GM21528 (cell line): ENCODE measurements around the gene NMNAT2.

Experiments
- ATAC-seq: cut with Tn5 transposase; IDR thresholded peaks from one replicate; pipeline ENCODE4 v1.9.1; 2021; ENCODE audit warnings: mild to moderate bottlenecking, moderate library complexity; ENCODE audit not compliant: unreplicated experiment, low FRiP score

The NMNAT2 gene

DNA sequence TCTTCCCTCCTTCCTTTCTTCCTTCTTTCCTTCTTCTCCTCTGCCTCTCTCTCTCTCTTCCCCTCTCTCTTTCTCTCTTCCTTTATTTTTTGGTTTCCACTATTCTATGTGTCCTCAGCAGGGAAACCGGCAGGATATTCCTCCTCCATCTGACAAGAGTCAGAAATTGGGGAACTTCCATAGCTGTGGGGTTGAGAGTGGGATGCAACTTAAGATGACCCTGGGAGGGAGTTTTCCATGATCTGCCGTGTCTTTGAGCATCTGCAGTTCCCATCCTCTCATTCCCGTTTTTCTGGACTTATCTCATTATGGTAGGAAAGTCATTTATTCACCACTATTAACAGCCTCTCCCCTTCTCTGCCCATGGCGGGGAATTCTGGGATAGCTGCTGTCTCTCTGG, 98.6 kb downstream of the NMNAT2 start:
- no peak for ATAC-seq

DNA sequence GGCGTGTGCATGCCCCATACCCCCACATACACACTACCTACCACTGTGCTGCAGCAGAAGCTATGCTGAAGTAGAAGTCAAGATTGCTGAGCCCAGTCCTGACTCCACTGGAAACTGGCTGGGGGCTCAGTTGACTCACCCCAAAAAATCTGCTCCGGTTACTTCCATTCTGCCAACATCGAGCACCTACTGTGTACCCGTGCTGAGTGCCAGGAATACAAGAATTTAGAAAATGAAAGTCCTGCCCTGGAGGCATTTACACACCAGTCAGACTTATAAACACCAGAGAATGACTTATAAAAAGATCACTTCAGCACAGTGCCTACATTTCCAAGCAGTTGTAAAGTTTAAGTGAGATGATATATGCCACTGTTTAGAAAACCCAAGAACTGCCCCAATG, 99.1 kb downstream of the NMNAT2 start:
- ATAC-seq = no peak

DNA sequence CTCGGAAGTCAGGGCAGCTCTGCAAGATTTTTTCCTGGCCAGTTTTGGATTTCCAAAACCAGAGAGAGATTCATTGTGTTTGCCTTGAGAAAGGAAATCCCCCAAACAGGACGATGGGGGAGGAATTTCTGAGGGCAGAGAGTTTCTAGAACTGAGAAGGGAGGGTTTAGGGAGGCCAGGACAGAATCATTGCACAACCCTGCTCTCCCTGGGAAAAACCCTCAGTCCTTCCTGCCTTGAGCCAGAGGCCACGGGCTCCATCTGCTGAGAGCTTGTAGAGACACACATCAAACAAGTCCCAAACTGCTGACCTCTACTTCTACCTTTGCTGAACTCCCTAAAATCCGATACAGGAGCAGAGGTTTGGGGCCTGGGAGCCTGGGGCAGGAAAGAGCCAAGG, 99.7 kb downstream of the NMNAT2 start:
- ATAC-seq = no peak

DNA sequence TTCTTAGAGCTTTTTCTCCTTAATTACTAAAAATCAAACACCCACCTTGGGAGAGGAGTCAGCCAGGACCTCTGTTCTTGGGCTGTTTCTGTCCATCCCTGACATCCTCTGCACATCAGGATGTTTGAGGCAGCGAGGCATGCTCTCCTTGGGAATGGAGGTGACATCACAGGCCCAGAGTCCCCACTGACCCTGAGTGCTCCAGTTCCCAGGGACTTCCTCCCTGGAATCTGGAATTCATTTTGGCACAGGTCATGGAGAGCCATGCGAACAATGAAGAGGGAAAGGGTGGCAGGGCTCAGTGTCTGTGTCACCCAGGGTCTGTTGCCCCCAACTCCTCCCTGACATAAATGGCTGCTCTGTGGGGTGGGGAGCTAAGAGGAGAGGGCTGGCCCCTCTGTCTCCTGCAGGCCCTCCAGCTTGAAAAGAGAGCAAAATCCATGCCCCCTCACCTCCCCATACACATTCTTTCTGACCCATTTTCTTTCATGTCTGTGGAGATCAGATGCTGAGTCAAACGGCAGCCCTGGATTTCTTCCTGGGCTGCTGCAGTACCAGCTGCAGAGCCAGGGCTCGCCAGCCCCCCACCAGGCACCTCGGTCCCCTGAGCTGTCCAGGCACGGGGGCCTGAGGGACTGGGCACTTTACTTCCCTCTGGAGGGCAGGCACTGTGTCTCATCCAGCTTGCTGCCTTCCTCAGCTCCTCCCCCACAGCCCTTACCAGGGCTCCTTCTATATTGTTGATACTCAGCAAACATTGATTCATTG, 102.0 kb downstream of the NMNAT2 start:
- ATAC-seq = no peak

DNA sequence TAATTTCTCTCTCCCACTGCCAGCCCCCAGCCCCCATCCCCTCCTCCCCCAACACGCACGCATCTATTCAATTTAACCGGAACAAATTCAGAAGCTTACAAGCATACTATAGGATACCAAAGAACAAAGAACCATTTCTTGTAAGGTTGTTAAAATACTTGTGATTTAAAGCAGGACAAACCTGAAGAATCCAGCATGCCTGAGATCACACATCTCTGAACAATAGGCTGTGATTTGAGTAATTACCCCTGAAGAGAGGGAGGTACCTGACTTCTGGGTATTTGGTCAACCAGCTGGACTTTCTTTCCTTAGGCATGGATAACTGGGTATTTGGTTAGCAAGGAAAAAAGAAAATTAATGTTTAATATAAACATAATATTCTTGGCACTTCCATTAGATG, 105.1 kb downstream of the NMNAT2 start:
- ATAC-seq = no peak

DNA sequence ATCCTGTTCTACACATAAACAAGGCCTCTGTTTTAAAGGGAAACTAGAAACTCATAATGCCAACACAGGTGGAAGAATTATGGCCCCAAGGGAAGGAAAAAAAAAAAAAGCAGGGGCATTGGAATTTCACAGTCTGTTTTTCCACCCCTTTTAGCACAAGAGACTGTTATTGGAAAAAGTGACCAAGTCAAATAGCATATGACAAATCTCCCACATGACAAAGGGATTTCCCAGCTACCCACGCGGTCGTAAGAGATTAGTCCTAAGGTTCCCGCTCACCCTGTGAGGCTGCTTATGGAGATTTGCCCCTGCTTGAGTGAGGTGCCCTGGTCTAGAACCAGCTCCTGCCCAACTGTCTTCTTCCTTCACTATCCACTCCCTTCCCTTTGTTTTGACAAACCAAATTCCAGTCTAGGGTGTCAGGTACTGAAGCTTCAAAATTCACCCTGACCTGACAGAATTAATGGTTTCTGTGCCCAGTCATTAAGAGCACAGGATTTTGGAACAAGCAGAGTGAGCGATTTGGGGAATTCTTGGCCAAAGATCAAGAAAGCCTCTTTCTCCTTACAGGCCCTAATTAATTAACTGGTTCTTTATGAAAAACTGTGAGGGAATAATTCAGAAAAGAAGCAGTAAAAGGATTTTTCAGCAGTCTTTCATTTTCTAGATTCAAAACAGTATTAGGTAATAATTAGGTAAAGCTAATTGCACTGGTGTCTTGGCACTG, 107.3 kb downstream of the NMNAT2 start:
- no peak for ATAC-seq

DNA sequence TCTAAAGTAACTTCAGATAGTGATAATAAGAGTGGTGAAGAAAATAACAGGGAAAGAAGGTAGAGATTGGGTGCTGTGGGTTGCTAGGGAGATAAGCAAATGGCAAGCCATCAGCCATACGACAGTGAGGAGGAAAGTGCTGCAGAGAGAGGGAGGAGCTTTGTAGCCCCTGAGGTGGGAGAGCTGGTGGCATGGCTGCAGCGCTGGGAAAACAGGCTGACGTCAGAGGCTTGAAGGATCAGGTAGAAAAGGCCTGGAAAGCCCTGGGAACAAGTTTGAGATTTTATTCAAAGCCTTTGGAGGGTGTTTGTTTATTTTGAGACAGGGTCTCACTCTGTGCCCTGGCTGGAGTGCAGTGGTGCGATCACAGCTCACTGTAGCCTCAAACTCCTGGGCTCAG, 109.5 kb downstream of the NMNAT2 start:
- no peak for ATAC-seq

DNA sequence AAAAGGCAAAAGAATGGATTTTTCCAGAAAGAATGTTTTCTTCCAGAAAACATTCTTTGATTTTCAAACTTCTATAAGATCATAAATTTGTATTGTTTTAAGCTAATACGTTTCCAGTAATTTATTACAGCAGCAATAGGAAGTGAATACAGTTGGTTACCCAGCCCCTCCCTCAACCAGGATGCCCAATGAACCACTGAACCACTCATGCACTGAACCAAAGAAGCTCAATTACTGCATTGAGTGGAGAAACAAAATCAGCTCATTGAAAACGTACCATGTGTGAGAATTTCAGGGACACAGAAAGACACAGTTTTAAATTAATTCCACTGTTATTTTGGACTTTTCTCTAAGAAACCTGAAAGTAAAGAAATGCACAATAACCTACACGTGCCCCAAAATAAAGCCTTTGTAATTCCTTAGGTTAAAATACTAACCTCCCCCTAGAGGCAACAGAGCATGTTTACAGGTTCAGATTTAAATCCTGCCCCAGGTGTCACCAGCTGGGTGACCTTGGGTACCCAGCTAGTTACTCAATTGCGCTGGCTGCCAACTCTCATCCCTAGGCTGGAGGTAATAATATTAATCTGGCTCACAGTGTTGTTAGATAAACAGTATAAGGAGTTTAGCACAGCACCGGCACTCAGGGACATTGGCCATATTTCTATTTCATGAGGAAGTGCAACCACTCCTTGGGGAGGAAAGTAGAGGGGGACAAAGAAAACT, 111.7 kb downstream of the NMNAT2 start:
- no peak for ATAC-seq

DNA sequence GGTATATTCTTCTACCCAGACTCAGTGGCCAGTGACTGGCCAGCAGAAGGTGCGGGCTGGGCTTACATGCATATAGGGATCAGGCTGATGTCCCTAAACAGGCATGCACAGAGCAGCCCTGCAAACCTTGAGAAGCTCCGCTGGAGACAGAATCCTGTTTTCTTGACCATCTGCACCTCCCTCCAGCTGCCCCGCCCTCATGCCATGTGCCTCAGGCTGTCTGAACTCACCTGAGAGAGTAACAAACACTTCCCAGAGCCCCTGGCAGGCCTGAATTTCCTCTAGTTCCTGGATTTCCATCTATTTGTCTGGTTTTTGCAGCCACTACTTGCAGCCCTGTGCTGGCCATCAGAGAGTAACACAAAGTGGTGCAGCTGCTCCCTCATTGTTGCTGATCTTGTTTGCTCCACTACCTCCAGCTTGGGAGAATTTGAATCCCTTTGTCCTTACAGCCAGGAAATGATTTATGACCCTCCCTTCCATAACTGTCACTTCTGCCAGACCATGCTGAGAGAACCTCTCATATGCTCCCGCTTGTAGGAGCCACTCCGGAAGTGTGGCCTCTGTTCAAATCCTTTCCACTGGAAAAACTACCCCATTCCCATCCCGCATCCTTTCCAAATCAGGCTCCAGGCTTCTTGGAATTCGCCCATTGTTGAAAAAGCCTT, 113.6 kb downstream of the NMNAT2 start:
- no peak for ATAC-seq

DNA sequence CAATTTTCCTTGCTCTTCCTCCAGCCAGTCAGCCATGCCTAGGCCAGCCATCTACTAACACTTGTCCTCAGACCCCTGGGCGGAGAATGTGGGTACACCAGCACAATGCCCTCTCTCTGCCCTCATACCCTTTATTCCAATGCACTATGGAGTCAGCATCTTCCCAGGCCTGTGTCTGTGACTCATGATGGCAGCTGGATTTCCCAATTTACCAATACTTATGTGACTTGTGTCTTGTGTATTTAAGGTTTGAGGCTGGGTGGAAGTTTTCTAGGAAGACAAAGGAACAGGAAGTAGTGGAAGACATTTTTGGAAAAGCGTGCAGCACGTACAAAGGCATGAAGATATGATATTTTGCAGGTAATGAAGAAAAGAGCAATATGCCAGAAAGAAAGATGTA, 114.3 kb downstream of the NMNAT2 start:
- ATAC-seq = no peak

DNA sequence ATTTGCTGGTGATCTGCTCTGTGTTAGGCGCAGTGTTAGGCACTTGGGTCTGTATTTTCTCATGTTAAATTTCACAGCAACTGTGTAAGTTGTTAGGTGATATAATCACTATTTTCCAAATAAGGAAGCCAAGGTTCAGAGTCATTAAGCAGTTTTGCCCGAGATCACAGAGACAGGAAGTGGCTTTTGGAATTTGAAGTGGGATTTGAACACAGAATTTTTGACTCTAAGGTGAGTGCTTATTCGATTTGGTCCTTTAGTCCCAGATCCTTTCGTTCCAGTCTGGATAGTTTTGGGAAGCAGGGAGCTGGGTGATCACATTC, 114.9 kb downstream of the NMNAT2 start:
- no peak for ATAC-seq

DNA sequence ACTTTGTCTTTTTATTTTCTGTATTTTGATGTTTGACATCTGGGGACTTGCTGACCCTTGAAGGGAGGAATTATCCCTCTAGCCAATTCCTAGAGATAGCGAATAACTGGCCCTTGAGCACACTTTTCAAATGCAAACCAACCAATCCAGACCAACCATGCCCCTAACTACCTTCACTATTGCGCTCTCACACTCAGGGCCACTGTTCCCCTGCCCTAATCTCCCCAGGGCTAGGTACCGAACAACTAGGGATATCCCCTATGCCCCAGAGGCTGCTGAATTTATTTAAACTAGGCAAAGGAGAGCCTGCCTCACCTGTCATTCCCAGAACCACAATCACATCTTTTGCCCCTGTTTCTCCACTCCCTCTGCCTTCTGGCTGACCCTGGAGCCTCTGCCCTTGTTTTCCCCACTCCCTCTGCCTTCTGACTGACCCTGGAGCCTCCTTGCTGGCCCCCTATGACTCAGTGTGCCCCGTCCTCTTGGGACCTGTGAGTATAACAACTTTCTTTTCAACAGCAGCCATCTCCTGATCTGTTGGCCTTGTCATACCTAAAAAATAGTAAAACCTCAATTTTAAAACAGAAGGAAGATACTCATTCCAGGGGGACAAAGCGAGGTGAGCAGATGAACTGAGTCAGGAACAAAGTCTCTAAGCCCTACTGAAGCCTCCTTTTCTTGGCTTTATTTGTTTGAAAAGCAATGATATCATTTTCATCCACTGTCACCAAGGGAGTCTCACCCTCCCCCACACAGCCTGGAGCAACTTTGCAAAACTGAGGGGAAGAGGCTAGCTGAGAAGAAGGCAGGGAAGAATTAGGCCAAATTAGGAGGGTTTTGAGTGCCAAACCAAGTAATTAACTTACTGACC, 115.5 kb downstream of the NMNAT2 start:
- no peak for ATAC-seq

DNA sequence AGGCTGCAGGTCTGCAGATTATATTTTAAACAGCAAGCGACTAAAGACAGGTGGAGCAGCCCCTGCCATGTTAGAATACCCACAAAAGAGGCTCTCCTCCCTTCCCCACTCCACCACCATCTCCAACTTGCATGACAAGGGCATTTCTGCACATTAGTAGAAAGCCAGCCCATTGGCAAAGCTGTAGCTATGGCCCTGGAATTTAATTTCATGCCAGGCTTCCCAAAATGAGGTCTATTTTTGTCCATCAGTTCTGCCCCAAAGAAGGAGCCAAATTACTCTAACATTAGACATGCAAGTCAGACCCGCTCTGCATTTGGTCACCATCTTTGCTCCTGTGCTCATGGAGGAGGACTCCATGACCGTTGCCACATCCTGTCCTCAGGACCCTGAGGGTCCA, 116.9 kb downstream of the NMNAT2 start:
- no peak for ATAC-seq

DNA sequence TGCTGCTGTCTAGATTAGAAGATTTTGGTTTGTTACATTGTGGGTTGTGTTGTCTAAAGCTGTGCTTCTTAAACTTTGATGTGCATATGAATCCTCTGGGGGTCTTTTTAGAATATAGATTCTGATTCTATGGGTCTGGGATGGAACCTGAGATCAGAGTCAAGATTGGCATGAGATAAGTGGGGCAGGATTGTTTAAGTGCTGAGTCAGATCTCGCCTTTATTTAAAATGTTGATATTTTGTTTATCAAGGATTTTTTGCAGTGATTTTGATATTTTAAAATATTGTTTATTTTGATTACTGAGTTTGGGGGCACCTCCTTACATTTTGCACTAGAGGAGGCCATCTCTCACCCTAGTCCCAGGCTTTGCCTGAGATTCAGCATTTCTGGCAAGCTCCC, 117.4 kb downstream of the NMNAT2 start:
- ATAC-seq = no peak

DNA sequence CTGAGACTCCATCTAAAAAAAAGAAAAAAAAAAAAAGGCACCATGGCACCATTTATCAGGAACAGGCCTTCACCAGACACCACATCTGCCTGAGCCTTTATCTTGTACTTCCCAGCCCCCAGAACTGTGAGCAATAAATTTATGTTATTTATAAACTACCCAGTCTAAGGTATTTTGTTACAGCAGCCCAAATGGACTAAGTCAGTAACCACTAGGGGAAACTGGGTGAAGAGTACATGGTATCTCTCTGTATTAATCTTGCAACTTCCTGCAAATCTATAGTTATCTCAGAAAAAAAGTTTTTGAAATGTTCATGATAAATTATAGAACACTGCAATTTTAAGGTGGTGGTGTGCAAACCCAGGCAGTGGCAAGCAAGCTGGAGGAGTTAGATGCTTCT, 117.8 kb downstream of the NMNAT2 start:
- ATAC-seq = no peak

DNA sequence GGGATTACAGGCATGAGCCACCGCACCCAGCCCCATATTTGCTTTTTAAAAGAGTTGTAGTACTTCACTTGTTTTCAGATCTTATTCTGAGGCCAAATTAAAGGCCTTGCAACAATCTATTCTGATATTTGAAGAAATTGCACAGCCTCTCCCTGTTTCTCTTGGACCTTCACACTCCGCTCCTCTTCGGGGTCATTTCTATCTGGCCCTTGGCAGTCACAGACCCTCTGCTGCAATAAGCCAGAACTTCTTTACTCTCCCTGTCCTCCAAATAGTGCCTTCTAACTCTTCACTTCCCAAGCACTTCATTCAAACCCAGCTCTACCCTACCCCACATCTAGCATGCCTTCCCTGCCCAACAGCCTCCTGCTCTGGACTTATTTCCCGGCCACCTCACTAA, 121.4 kb downstream of the NMNAT2 start:
- no peak for ATAC-seq

DNA sequence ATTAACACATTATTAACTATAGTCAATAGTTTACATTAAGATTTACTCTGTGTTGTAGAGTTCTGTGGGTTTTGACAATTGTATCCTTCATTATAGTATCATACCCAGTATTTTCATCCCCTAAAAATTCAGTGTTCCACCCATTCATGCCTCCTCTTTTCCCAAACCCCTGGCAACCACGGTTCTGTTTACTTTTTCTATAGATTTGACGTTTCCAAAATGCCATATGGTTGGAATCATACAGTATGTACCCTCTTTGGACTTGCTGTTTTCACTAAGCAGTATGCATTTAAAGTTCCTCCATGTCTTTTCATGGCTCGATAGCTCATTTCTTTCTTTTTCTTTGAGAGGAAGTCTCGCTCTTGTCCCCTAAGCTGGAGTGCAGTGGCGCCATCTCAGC, 122.7 kb downstream of the NMNAT2 start:
- no peak for ATAC-seq

DNA sequence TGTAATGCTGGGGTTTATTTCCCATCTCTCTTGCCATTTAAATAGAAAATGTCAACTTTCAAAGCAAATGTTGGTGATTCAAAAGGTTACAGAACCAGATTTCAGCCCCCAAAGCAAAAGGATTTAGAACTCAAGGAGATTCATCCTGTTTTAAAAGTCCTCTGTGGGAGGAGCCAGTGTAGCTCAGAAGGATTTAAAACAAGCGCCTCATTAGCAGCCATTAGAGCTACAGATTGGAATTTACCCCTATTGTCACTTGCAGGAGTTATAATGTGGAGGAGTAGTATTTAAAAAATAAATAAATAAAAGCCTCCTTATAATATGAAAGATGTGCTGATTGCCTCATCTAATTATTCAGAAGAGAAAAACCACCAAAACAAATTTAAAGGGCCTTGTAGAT, 124.3 kb downstream of the NMNAT2 start:
- no peak for ATAC-seq

DNA sequence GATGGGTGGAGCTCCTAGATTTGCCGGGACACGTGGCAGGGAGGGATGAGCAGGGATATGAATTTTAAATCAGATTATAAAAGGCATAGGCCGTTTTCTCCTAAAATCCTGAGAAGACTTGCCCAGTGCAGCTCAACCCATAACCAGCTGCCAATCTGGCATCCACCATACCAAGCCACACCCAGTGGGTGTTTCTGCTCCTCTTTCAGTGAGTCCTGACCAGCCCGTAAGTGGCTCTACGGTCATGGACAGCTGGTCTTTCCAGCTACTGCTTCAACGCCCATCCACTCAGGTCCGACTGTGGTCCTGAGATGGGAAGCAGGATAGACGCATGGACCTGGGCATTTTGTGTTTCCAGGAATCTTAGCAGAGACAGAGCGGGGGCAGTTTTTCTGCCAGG, 124.9 kb downstream of the NMNAT2 start:
- ATAC-seq = no peak

DNA sequence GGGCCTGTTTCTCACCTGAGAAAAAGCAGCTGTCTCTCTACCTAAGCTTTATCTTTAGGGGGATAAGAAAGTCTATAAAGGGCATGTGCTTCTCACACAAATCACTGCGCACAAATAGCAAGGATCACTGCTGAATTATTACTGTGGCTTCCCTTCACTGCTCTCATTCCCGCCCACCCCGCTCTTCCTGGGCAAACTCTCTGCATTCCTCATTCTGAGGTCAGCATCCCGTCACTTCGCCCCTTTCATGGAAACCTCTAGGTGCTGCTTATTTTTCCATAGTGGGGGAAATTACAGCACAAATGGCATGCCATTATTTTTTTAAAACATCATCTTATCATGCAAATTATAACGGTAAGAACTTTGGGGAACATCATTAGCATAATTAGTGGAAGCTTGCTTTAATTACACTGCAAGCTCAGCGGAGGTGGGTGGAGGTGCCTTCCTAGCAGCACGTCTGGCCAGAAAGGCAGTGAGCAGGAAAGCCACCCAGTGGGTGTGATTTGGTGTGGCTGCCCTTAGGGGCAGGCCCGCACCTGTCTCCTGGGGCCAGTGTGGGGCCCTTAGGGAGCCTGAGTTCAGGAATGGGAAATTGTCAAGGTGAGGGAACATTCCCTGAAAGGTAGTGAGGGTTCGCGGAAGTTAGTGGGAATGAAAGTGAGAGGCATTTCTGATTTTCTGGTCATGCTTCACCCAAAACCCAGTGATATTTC, 126.2 kb downstream of the NMNAT2 start:
- no peak for ATAC-seq
